Prostate gland (tissue), 2 donors: Measurements from ENCODE around the gene NKX3-2. TPM values are rescaled to one million over a fixed set of nuclear protein-coding genes. Genes with fewer than 3 reads are reported as not detected.

Source experiments
- DNase-seq: peaks from one replicate; pipeline ENCODE4 v3.0.0-alpha.2; 2019; ENCODE audit warnings: low spot score
- H3K27ac ChIP-seq, 2 donors: fragments of 200-600 bp; sonication (generic); 2 replicates each; pipeline ENCODE4 v1.5.1; 2017 to 2019
- H3K27me3 ChIP-seq: fragments of 200-600 bp; sonication (generic); replicated peaks from 2 replicates; pipeline ENCODE4 v1.5.1; 2019; ENCODE audit not compliant: insufficient read depth
- H3K36me3 ChIP-seq, 2 donors: fragments of 200-600 bp; sonication (generic); 1 replicate in 1 of 2; 2 replicates in 1 of 2; pipeline versions ENCODE4 v1.5.1 to v1.8.1; 2017 to 2019
- H3K4me1 ChIP-seq: fragments of 200-600 bp; sonication (generic); replicated peaks from 2 replicates; pipeline ENCODE4 v1.5.1; 2019
- H3K4me3 ChIP-seq, 2 donors: fragments of 200-600 bp; sonication (generic); 2 replicates each; pipeline ENCODE4 v1.5.1; 2017 to 2019
- H3K9me3 ChIP-seq: fragments of 200-600 bp; sonication (generic); 2 replicates; pipeline ENCODE4 v1.5.1; 2017
- POLR2A ChIP-seq: fragments of 450-650 bp; IDR thresholded peaks from one replicate; pipeline ENCODE4 v1.6.1; 2016; ENCODE audit warnings: antibody characterized with exemption, mild to moderate bottlenecking
- POLR2AphosphoS5 ChIP-seq: sonication (generic); formaldehyde crosslinking; IDR thresholded peaks from one replicate; pipeline ENCODE4 v1.6.1; 2017; ENCODE audit warnings: antibody characterized with exemption
- WGBS: methylation state at CpG from one replicate; pipeline ENCODE4 v1.1.5; 2018; 5-methylcytosine and 5-hydroxymethylcytosine counted together
- intact Hi-C: fragments of 100-400 bp; cut with DNase I; formaldehyde crosslinking; loops from one replicate; pipeline ENCODE4 v1.14.2; 2022
- total RNA-seq, 2 donors: library from RNA; depleted of rRNA; stranded (reverse); fragments of >200 nt; gene quantifications; one replicate each; pipeline ENCODE4 v1.1.0, GENCODE V29; 2016
- TF ChIP-seq, protein P1 (sequence below), 4 experiments: fragments of 200-600 bp in 2 of 4; fragments of 450-650 bp in 2 of 4; sonication (generic) in 2 of 4; IDR thresholded peaks; 1 replicate in 3 of 4; 2 replicates in 1 of 4; pipeline ENCODE4 v1.5.1; 2016 to 2019; ENCODE audit warnings: antibody characterized with exemption in 4 of 4, mild to moderate bottlenecking in 2 of 4, moderate library complexity in 2 of 4

Gene NKX3-2
- total RNA-seq, 2 donors from 2014 or later, result 0.36 TPM; not detected in 1

DNA sequence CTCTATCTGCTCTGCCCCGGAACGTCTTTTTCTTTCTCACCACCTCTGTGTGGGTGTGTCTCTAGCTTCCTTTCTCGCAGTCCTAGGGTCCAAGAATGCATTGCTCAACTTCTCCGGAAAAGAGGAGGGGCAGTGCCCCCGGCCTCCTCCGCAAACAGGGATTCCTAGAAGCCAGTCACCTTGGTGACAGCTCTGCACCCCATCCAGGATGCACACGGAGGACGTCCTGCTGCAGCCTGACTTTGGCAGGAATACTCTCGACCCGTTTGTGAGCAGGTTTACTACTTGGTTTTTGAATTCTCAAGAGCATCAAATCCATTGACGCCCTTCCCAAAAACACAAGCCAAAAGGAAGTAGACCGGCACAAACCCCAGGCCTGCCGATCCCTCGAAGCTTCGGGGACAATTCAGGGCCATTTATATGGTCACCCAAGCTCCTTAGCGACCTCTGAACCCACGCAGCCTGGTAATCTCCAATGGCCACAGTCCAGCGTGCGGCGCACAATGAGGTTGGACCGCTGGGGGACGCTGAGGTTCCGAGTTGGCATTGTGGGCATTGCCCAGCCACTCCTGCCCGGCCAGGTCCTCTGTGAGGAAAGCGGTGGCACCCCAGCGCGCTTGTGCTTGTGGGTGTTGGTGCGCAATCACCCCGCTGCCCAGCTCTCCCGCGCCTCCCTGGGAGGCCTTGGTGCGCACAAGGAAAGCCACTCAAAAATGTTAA lies 9.8 kb downstream of the NKX3-2 start:
- TF ChIP-seq, protein P1, sequence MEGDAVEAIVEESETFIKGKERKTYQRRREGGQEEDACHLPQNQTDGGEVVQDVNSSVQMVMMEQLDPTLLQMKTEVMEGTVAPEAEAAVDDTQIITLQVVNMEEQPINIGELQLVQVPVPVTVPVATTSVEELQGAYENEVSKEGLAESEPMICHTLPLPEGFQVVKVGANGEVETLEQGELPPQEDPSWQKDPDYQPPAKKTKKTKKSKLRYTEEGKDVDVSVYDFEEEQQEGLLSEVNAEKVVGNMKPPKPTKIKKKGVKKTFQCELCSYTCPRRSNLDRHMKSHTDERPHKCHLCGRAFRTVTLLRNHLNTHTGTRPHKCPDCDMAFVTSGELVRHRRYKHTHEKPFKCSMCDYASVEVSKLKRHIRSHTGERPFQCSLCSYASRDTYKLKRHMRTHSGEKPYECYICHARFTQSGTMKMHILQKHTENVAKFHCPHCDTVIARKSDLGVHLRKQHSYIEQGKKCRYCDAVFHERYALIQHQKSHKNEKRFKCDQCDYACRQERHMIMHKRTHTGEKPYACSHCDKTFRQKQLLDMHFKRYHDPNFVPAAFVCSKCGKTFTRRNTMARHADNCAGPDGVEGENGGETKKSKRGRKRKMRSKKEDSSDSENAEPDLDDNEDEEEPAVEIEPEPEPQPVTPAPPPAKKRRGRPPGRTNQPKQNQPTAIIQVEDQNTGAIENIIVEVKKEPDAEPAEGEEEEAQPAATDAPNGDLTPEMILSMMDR (IDR thresholded peaks at IDR 0.05), result no peak
- TF ChIP-seq POLR2AphosphoS5, result no peak
- no peak for TF ChIP-seq POLR2A
- intact Hi-C loops, result no loop called here
- Histone ChIP-seq H3K4me3 (no peak overlapping the region), H3K9me3 (no peaks in the 10 kb centered on the region), H3K36me3 (no peaks in the 10 kb centered on the region), H3K27me3 (peaks cover 69% of the 10 kb centered on the region), H3K27ac (no peak overlapping the region), H3K4me1 (no peaks in the 10 kb centered on the region)
- 8% methylated on average over 30 of the region's 32 CpGs for WGBS
- DNase-seq, result no peak

DNA sequence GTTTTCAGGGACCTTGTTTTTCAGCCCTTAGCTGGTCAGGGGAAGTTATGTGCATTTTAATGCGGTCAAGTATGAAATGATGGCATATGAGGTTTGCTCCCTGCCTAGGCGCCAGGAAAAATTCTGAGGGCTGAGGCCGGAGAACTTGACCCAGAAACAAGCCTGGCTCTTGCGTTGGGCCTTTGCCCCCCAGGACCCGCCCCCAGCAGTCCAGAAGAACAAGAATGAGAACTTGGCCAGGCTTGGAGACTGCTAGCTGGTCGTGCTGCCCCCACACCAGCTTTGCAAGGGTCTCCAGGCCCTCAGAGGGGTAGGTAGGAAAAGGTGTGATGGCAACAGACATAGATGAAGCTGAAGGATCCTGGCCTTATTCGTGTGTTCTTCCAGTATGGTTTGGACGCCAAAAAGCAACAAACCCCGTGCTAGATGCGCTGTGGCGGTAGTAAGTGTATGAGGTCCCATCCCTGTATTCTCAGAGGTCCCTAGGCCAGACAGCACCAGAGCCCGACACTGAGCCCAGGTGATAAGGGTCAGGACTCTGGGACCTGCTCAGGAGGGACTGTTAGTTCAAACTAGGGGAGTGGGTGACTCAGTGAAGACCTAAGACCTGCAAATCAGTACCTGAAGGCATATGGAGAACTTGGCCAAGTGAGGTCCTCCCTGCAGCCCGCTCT lies 10.5 kb downstream of the NKX3-2 start:
- Histone ChIP-seq H3K27me3 (peaks cover 73% of the 10 kb centered on the region), H3K36me3 (no peaks in the 10 kb centered on the region), H3K9me3 (no peaks in the 10 kb centered on the region), H3K4me1 (no peaks in the 10 kb centered on the region), H3K4me3 (no peak overlapping the region), H3K27ac (no peak overlapping the region)
- no peak for TF ChIP-seq POLR2AphosphoS5
- TF ChIP-seq, protein P1 (IDR thresholded peaks at IDR 0.05), result no peak
- TF ChIP-seq POLR2A, result no peak
- no peak for DNase-seq
- intact Hi-C loops, result no loop called here
- WGBS, result 25% methylated on average over 13 of the region's 13 CpGs

DNA sequence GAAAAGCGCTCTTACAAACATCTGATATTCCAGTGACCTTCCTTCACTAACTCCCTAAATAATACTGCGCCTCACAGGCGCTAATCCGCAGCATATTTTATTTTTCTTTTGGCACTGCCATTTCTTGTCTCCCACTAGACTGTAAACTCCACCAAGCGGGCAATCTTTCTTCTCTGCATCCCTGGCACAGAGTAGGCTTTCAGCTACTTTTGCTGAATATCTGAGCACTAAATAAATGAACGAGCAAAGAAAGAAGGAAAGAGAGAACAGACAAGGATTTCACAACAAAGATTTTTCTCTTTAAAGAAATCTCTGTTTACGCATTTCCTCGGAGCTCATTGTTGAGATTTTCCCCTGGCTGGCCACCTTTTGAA lies 12.7 kb downstream of the NKX3-2 start:
- TF ChIP-seq POLR2AphosphoS5, result no peak
- TF ChIP-seq POLR2A, result no peak
- TF ChIP-seq, protein P1 (IDR thresholded peaks at IDR 0.05), result no peak
- Histone ChIP-seq H3K27ac (no peak overlapping the region), H3K9me3 (no peaks in the 10 kb centered on the region), H3K4me3 (no peak overlapping the region), H3K4me1 (no peaks in the 10 kb centered on the region), H3K27me3 (peaks cover 61% of the 10 kb centered on the region), H3K36me3 (no peaks in the 10 kb centered on the region)
- WGBS, result 34% methylated on average over 8 of the region's 8 CpGs
- no peak for DNase-seq
- intact Hi-C loops, result no loop called here

DNA sequence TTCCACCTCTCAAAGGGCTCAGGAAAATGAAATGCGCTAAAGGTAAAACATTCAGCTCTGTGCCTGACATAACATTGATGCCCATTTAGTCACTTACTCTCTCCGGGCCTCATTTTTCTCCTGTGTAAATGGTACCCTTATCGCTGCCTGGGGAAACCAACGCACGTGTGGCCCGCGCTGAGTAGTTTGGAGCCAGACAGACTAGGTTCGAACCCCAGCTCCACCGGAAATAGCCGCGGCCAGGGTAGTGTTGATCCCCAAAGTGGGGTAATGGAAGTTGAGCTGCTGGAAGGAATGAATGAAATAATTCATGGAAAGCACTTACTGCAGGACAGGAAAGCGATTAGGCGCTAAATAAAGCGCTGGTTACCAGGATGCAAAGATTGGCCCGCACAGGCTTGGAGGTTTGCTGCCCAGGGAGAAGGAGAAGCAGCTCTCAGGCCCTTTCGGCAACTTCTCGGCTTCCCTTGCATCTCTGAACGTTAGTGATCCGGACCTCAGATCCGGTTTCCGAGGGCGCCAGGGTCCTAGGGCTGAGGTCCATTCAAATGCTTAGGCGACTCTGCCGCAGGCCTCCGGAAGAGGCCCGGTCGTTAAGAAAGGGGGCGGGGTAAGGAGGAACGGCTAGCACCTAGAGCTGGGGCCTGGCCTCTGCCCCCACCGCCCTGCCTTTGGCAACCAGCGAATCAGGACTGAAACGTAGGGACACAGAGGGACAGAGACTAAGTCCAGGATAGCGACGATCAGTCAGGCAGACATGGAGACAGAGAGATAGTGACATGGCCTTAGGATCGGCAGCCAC lies 13.3 kb downstream of the NKX3-2 start:
- H3K27me3 ChIP-seq, result peaks cover 60% of the 10 kb centered on the region
- WGBS, result 5% methylated on average over 35 of the region's 35 CpGs
- H3K27ac ChIP-seq, result no peak overlapping the region
- H3K36me3 ChIP-seq, result no peaks in the 10 kb centered on the region
- no peak overlapping the region for H3K4me3 ChIP-seq
- intact Hi-C loops, result no loop called here
- TF ChIP-seq, protein P1 (IDR thresholded peaks at IDR 0.05), result no peak
- TF ChIP-seq POLR2AphosphoS5, result no peak
- no peaks in the 10 kb centered on the region for H3K4me1 ChIP-seq
- no peaks in the 10 kb centered on the region for H3K9me3 ChIP-seq
- no peak for DNase-seq
